GM19023 (cell line): ENCODE measurements around the gene RPRM.
"Not testable (repeated sequence)": the region's sequence is repeated elsewhere in the genome, so short reads cannot be mapped to it uniquely, and the experiment has no call there.

Source experiments
- ATAC-seq: cut with Tn5 transposase; IDR thresholded peaks from one replicate; pipeline ENCODE4 v1.9.1; 2021; ENCODE audit warnings: mild to moderate bottlenecking, moderate library complexity; ENCODE audit not compliant: unreplicated experiment

RPRM gene

DNA sequence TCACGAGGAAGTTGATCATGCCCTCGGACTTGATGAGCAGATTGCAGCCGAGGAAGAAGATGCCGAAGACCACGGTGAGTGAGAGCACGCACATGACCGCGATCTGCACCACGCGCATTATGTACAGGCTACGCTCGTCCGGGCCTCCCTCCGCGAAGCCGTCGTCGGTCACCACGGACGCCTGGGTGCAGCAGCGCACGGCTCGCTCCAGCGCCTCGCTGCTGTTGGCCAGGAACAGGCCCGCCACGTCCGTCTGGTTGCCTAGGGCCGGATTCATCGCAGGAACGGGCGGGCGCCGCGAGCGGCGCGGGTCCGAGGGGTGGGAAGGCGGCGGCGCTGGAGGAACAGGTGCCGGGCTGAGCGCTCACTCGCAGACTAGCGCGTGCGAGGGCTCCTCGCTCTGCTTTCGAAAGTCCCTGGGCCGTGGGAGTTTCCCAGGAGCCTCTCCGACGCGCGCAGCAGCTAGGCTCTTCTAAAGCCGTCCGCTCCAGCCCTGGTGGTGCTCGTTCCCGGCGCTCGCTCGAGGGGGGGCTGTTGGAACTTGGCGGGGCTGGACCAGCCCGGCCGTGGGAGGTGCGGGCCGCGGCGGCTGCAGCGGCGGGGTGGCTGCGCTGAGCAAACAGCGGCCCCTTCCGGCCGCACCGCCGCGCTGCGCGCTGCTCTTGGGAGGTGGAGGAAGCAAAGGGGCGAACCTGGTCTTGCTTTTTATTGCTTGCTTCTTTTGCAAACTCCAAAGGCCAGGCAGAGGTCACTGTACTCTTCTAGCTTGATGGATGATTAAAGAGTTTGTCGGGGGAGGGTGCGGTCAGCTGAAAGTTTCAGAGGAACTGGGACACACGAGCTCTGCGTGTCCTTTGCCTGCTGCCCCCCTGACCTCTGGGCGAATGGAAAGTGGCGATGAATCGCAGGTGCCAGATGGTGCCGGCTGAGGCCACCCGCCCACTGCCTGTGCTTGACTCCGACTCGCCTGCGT lies at the start of gene RPRM:
TSS of gene RPRM (minus strand) at position 474 of the 973 bp plus-strand sequence. CDS start at position 277, 197 bp downstream.
- ATAC-seq, result peak; percentile 93

DNA sequence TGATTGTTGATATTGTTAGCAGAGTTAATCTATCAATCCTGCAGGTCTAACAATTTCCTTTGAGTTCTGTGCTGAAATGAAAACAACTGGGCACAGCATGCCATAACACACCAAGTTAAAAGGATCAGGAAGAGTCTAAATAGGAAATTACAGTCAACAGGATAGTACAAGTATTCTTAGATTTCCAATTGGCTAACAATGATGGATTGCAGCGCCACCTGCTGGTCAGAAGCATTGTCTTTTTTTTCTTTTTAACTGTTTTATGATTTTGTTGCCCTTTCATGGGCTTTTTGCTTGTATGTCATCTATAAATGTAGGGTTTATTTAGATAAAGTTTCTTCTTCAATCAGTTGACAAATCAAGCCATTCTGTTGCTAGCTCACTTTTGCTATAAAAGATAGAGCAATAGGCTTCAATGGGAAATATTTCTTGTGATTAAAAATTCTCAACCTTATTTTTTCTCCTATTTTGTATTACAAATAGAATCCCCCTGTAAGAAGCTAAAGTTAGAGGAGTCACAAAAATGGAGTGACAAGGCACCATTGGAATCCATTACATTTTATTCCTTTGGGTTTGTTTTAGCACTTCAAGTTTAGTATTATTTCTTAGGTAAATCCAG lies 40.8 kb upstream of the RPRM start:
- no peak for ATAC-seq

DNA sequence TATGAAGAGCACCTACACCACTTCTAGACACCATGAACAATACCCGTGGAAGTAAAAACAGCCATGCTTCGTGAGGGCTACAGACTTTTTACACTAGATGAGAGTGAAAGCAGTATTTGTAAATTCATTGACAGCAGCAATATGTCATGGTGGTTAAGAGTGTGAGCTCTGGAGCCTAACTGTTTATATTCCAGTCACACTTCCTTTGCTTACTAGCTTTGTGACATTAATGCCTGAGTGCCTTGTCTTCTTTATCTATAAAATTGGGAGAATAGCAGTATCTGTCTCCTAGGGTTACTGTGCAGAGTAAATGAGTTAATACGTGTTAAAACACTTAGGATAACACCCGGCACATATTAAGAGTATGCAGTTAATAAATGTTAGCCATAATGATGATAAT lies 33.8 kb upstream of the RPRM start:
- no peak for ATAC-seq

DNA sequence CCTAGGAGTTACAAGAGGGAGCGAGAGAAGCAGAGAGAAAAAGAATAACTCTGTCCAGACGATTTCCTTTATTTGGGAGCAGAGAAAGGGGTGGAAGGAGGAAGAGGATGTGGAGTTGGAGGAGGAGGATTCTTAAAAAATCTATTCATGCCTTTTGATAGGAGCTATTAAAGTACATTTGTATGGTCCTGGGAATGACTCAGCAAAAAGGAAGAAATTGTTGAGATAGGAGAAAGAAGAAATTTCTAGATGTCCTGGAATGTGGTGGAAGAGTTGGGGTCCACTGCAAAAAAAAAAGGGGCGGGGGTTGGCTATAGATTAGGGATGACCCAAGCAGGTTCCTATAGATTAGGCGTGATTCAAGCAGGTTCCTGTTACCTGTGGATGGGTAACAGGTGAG lies 32.4 kb upstream of the RPRM start:
- no peak for ATAC-seq

DNA sequence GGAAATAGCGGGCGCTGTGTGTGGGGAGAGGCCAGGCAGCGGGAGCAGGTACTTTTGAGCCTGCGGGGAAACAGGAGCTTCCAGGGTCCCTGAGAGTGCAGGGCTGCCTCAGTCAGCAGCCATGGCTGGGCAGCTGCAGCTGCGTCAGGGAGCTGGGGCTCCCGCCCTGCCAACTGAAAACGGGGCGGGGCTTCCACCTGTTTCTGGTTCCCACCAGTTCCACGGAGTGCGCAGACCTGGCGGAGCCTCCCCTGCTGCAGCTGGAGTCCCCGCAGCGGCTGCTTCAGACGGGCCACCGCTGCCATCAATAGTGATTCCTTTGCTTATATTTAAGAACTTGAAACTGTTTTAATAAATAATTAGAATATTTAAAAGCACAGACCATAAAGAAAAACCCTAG lies 30.6 kb upstream of the RPRM start:
- no peak for ATAC-seq

DNA sequence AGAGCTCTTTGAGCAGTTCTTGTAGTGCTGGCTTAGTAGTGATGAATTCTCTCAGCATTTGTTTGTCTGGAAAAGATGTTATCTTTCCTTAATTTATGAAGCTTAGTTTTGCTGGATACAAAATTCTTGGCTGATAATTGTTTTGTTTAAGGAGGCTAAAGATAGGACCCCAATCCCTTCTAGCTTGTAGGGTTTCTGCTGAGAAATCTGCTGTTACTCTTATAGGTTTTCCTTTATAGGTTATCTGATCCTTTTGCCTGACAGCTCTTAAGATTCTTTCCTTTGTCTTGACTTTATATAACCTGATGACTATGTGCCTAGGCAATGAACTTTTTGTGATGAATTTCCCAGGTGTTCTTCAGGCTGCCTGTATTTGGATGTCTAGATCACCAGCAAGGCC lies 27.9 kb upstream of the RPRM start:
- not testable (repeated sequence) for ATAC-seq

DNA sequence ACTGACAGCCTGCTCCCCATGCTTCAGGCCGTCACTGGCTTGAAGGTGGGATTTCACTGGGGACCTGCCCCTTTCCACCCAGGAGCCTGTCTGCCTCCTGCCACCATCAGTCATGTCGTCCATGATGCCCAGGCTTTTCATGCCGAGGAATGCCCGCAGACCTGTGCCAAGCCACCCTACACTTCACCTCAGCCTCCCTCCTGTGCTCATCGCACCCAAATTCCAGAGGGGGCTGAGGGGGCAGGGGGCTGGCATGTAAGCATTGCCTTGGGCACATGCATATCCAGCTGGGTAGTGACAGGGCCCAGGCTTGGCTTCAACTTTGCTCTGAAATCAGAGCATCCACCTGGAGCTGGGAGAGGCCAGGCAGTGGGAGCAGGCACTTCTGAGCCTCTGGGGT lies 20.9 kb upstream of the RPRM start:
- ATAC-seq, result no peak

DNA sequence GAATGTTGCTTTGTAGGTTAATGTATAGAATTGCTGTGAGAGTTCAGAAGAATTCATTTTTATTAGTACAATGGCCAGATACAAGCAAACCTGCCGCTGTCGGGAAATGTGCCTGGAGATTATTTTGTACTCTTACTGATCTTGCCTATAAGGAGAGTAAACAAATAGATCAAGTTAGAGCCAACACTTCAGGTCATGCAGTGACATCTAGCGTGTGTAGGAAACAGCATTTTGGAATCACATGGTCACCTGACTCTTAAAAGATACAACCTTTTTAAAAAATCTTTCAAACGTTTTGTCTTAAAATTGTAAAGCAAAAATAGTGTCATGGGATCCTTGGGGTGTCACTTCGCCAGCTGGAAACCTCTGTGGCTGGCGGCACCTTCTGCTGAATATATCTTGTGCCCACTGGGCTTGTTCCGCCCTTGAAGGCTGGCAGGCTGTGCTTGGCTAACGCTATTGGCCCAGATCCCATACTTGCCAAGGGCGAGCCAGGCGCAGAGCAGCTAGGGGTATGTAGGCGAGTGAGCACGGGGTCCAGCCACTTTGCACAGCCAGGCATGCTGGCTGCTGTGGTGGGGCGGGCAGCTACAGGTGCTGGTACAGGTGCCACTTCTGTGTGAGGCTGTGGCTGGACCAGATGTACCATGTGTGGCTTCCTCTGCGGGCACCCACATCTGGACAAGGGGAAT lies 19.5 kb upstream of the RPRM start:
- ATAC-seq, result no peak

DNA sequence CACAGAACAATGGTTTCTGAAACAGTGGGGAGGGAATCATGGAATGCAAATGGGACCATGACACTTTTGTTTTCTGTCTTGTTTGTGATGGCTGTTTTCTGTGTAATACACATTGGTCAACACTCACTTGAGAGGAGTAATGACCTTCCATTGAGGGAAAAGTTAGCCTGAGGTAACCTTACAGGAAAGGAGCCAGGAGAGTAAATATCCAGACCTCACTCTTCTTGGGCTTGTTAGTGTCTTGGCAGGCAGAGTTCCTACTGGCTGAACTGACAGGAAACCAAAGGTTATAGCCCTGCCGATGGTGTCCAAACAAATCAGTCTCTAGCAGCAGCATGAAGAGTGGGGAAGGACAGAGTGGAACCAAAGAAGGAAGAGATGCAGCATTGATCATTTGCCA lies 17.2 kb upstream of the RPRM start:
- no peak for ATAC-seq

DNA sequence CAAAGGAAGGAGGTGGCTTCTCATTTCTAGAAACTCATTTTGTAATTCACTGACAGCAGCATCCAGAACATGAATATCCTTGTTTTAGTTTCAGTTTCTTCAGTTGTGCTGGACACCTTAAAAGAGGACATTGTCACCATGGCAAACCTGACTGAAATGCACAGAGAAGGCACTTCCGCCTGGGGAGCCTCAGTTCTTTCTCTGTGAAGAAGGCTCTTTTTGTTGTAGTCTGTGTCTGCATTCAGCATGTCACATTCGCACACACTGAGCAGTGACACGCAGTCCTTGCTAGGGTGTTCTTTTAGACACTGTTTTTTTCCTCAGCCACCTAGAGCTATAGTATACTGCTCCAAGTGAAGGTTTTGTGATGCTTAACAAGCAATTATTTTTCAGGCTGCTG lies 9.5 kb upstream of the RPRM start:
- no peak for ATAC-seq

DNA sequence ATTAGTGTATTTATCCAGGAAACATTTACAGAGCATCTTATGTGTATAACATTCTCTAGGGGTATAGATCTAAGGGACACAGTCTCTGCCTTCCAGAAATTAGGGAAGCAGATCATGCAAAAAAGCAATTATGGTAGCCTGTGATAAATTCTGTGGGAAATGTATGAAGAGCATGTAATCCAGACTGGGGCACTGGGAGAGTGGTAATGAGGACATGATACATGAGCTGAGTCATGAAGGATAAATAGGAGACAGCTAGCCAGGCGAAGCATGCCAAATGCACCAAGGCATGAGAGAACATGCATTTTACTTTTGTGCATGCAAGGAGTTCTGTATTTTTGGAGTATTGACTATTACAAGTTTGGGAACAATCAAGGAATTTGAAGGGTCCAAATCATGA lies 8.9 kb upstream of the RPRM start:
- no peak for ATAC-seq

DNA sequence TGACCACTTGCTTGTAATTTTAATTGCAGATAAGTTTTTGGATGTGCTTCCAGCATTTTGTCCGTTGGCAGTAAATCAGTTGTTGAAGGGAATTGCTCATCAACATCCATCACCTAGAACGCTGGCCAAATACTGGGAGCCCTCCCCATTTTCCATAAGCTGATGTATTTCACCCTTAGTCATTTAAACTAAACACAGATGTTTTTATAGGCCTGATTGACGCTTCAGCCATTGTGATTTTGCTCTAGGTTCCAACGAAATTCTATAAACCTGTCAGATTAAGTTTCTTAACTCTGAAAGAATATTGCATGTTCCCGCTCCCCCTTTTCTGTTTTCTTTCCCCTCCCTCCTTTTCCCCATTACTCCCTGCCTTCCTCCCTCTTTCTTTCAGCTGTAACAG lies 1.0 kb upstream of the RPRM start:
- no peak for ATAC-seq

DNA sequence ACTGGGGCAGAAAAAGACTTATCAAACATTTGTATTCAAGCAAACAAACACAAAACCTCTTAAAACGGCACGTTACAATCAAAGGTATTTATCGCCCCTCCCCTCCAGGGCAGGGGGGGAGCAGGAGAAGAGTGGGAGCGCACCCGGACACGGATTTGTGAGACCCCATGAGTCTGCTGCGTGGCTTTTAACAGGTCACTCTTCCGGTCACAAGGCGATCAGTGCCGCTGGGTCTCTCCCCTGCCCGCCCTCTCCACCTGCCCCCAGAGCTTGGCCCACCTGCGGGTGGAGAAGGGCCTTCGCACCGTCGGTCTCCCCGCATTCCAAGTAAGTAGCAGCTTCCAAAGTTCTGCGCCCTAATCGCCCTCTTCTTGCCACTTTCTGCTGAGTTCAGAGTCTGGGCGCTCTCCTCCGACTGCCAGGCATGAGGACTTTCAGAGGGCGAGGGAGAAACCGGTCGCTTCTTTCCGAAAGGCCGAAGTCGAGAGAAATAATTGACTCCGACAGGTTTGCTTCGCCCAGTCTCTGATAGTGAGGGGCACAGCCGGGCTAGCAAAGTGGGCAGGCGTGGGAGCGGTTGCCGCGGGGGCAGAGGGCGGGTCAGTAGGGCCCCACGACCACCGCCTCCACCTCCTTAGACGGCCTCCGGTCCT lies 800 bp downstream of the RPRM start:
- ATAC-seq, result no peak

DNA sequence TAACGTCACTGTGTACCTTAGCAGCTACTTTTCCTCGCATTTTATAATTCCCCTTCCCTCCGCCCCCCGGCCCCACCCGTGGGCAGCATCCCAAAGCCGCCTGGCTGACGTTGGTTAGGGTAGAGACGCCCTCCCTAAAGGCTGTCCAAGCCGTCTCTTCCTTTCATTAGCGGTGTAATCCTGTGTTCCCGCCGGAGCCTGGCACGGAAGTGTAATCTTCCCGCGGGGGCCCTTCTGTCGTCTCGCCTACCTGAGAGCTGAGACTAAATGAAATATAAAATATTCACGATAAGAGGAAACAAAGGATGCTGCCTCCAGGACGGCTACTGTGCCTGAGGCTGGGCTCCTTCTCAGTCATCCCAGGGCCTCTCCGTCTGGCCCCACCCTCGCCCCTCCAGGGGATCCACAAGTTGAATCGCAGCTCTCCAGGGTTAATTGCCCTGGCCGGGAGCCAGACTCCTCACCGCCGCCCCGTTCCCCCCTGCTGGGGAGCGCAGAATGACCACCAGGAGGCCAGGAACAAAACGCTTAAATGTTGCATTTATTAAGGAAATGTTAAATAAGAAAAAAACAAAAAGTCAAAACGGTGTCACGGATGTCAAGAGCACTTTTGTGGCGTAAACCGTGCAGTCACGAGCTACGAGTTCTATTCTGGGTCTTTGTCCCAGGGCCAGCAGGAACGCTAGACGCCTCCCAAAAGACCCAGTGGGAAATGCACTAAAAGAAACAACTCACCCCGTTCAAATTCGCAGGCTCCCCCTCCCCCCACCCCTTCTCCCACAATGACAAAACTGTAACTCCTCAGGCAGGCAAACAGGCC lies 1.5 kb downstream of the RPRM start:
- no peak for ATAC-seq

DNA sequence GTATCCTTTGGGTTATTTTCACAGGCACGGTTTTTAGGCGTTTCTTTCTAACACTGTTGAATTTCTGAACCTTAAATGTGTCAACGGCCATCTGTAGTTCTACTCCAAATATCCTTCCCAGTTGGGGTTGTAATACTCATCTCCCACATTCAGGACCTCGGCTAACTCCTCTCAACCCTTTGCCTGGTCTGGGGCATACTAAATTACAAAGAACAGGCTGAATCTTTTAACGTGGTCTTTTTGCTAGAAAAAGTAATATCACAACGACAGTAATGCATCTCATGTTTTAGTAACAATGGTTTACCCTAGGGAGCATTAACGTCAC lies 2.1 kb downstream of the RPRM start:
- ATAC-seq, result no peak

DNA sequence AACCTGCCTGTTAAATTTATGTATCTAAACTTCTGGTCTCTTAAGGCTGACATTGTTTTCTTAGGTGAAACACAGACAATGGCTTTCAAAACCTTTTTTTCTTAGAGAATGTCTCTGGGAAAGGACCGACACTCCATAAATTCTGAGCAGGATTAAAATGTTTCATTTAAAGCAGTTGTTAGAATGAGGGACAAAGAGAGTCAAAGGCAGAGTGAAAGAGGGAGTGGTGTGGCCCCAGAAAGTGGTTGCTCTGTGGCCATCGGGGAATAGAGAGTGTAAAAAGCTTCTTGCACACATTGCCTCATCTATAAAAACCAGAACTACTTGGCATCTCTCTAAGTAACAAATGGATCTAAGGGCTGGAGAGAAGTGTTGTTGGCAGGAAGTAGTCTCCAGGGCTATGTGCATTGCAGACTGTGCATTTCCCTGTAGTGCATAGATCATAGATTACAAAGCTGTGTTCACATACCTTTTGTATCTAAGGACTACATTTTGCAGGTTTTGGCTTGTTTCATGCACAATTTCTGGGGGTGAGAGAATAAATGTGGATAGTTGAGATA lies 3.6 kb downstream of the RPRM start:
- ATAC-seq, result no peak

DNA sequence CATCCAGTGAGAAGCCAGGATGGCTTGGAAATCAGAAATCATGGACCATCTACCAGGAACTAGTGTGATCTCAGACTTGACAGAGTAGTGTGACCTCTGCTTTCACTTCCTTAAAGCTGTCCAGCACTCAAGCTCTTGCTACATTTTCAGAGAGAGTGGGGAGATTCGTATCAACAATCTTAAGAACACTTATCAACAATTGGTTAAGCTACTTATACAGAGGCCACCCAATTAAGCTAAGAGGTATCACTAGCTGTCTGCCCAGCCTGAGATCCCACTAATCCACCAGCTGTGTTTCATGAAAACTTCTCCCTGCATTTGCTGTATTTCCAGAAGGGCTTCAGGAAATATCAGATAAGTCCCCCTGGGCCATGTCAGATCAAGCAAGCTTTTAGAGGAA lies 4.2 kb downstream of the RPRM start:
- ATAC-seq, result no peak

DNA sequence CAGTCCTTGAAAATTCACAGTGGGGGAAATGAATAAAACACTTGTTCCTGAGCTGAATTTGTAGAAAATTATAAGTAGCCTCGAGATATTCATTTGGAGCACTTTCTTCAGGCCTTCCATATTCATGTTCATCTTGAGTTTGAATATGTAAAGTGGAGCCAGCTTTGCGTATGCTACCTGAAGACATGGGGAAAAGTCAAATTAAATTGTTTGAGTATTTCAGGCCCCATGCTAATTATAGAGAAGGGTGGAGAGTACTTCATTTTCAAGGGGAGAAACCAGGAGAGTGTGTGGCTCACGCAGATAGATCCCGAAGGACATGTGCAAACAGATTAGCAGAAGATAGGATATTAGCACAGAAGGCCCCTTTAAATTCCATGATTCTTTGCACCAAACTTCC lies 7.7 kb downstream of the RPRM start:
- no peak for ATAC-seq

DNA sequence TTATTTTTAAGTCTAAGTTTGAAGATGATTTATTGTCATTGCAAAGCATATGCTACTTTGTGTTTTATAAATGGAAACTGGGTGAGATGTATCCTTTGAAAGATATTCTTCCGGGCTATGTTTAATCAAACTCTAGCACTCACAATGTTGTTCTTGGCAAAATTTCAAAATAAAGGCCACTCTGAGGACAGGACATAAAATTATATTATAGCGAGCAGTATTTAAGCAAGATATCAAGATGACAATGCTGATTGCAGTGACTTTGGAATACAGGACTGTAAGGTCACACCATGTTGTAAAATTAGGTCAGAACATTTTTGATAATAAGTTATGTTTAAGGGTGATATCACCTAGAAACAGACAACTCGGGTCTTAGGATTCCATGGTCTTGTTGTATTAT lies 14.2 kb downstream of the RPRM start:
- no peak for ATAC-seq

DNA sequence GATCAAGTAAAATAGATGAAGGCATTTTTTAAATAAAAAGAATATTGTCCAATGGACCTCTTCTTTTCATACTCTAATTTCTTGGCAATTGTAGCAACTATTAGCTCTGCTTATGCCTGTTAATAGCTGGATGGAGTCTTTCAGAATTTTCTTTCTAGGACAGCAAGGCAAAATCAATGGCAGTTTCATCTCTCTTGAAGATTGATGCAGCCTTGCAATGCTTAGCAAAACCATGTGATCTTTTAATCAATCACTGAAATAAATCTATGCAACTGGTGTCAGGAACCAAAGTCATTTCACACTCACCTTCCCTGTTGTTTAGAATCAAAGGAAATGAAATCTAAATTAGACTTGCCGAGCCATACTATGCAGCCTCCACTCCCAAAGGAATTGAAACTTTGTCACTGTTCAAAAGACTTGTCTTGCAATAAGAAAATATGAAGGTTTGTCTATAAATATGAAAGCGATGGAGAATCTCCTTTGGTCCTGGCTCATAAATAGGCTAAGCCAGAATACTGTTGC lies 16.2 kb downstream of the RPRM start:
- no peak for ATAC-seq
